Fibroblast of skin of left quadriceps (primary cell): Measurements from ENCODE around the gene DAD1.

Source experiments
- DNase-seq, 2 experiments: peaks; one replicate each; pipeline ENCODE4 v3.0.0-alpha.2; 2013; ENCODE audit warnings: low read depth in 2 of 2

DAD1 gene

GRCh38 chr14:22517117-22517720 lies 71.8 kb downstream of the DAD1 start:
- DNase-seq = no peak

- DNase-seq = no peak
These were observed 73.1 kb downstream of the DAD1 start for GRCh38 chr14:22515929-22516328.
